H1 (cell line): ENCODE measurements around the gene DYNC1I1. TPM values are rescaled to one million over a fixed set of nuclear protein-coding genes. Genes with fewer than 3 reads are reported as not detected.

Source experiments
- CTCF ChIA-PET: fragments of 300-600 bp; sonication (Branson Sonifier 250); formaldehyde crosslinking; loops from one replicate; lab custom pipeline; 2021; ENCODE audit not compliant: partially characterized antibody; lab: Charles Lee
- POLR2A ChIA-PET: fragments of 300-600 bp; sonication (Branson Sonifier 250); formaldehyde crosslinking; loops from one replicate; lab custom pipeline; 2021; ENCODE audit warnings: inconsistent platforms; ENCODE audit not compliant: partially characterized antibody; lab: Charles Lee
- DNase-seq, 2 experiments: peaks; one replicate each; pipeline versions ENCODE4 v3.0.0 to v3.0.0-alpha.2; 2010 to 2022; ENCODE audit warnings: low spot score in 2 of 2, low read depth in 1 of 2, mixed read lengths in 1 of 2
- FAIRE-seq: peaks from 2 replicates; lab custom pipeline; 2011; peaks lifted over from hg19 to GRCh38; lab: Jason Lieb, UNC
- H2AFZ ChIP-seq: 2 replicates; pipeline ENCODE4 v1.8.1; 2012; ENCODE audit warnings: low read length, inconsistent platforms
- H2AK5ac ChIP-seq: 2 replicates; pipeline ENCODE4 v1.6.1; 2013; ENCODE audit warnings: low read depth, low read length
- H2BK120ac ChIP-seq: replicated peaks from 2 replicates; pipeline ENCODE3; 2013; ENCODE audit warnings: low read depth, low read length, inconsistent platforms
- H2BK12ac ChIP-seq: 2 replicates; pipeline ENCODE4 v1.6.1; 2013; ENCODE audit warnings: low read depth, low read length
- H2BK15ac ChIP-seq: 2 replicates; pipeline ENCODE4 v1.6.1; 2013; ENCODE audit warnings: low read length
- H2BK20ac ChIP-seq: 2 replicates; pipeline ENCODE4 v1.6.1; 2013; ENCODE audit warnings: low read length
- H2BK5ac ChIP-seq: 2 replicates; pipeline ENCODE4 v1.6.1; 2013; ENCODE audit warnings: low read depth, low read length
- H3K14ac ChIP-seq: 2 replicates; pipeline ENCODE4 v1.6.1; 2013; ENCODE audit warnings: inconsistent platforms; ENCODE audit not compliant: insufficient read length
- H3K18ac ChIP-seq: 2 replicates; pipeline ENCODE4 v1.6.1; 2013; ENCODE audit warnings: low read length; ENCODE audit errors: extremely low read depth
- H3K23ac ChIP-seq: 2 replicates; pipeline ENCODE4 v1.6.1; 2013; ENCODE audit warnings: inconsistent platforms; ENCODE audit not compliant: insufficient read length
- H3K23me2 ChIP-seq: 2 replicates; pipeline ENCODE4 v1.6.1; 2013; ENCODE audit warnings: low read depth, low read length
- H3K27ac ChIP-seq: 2 replicates; pipeline ENCODE4 v1.6.1; 2011; ENCODE audit warnings: low read depth, low read length, inconsistent platforms
- H3K27me3 ChIP-seq, 4 experiments: replicated peaks in 1 of 4; 1 replicate in 1 of 4; 2 replicates in 3 of 4; pipeline versions ENCODE4 v1.6.1 to v1.8.1; 2011 to 2013; ENCODE audit warnings: low read length in 3 of 4, mild to moderate bottlenecking in 3 of 4, inconsistent platforms in 2 of 4, mixed read lengths in 2 of 4, moderate library complexity in 1 of 4; ENCODE audit not compliant: control insufficient read depth in 3 of 4, insufficient read depth in 3 of 4; ENCODE audit errors: extremely low read depth in 1 of 4
- H3K36me3 ChIP-seq, 4 experiments: 2 replicates each; pipeline versions ENCODE4 v1.6.1 to v1.8.1; 2011 to 2013; ENCODE audit warnings: mild to moderate bottlenecking in 4 of 4, low read length in 3 of 4, moderate library complexity in 2 of 4, control low read depth in 1 of 4, inconsistent platforms in 1 of 4; ENCODE audit not compliant: insufficient read depth in 4 of 4, control insufficient read depth in 2 of 4
- H3K4ac ChIP-seq: replicated peaks from 2 replicates; pipeline ENCODE3; 2013; ENCODE audit warnings: low read length, low read depth, mixed read lengths, inconsistent platforms; ENCODE audit not compliant: insufficient read length
- H3K4me1 ChIP-seq, 4 experiments: replicated peaks in 1 of 4; 1 replicate in 1 of 4; 2 replicates in 3 of 4; pipeline versions ENCODE4 v1.6.1 to v1.8.1; 2011 to 2013; ENCODE audit warnings: low read length in 3 of 4, inconsistent platforms in 2 of 4, mixed read lengths in 1 of 4; ENCODE audit not compliant: insufficient read depth in 4 of 4, control insufficient read depth in 3 of 4
- H3K4me2 ChIP-seq, 2 experiments: 2 replicates each; pipeline versions ENCODE4 v1.6.1 to v1.8.1; 2011 to 2013; ENCODE audit warnings: low read depth in 2 of 2, low read length in 2 of 2, control low read depth in 1 of 2, inconsistent platforms in 1 of 2, mild to moderate bottlenecking in 1 of 2; ENCODE audit not compliant: insufficient read depth in 1 of 2
- H3K4me3 ChIP-seq, 4 experiments: fragments of 200-600, 300-600 bp in 1 of 4; sonication (generic), shearing (Covaris generic), sonication (Bioruptor Twin) in 1 of 4; 2 replicates each; pipeline versions ENCODE4 v1.5.1 to v1.8.1; 2011 to 2016; ENCODE audit warnings: low read length in 4 of 4, low read depth in 3 of 4, control low read depth in 2 of 4, inconsistent platforms in 2 of 4, mild to moderate bottlenecking in 2 of 4, mixed read lengths in 1 of 4, moderate library complexity in 1 of 4; ENCODE audit not compliant: insufficient read depth in 2 of 4; ENCODE audit errors: extremely low read depth in 1 of 4
- H3K56ac ChIP-seq: replicated peaks from 2 replicates; pipeline ENCODE3; 2013; ENCODE audit warnings: low read depth, mild to moderate bottlenecking, mixed read lengths, low read length, inconsistent platforms; ENCODE audit not compliant: insufficient read length
- H3K79me1 ChIP-seq: 2 replicates; pipeline ENCODE4 v1.6.1; 2013; ENCODE audit warnings: low read depth, low read length, control low read depth
- H3K79me2 ChIP-seq, 2 experiments: 2 replicates each; pipeline versions ENCODE4 v1.6.1 to v1.8.1; 2012 to 2013; ENCODE audit warnings: low read length in 2 of 2, mild to moderate bottlenecking in 2 of 2, inconsistent platforms in 1 of 2; ENCODE audit not compliant: insufficient read depth in 2 of 2, control insufficient read depth in 1 of 2
- H3K9ac ChIP-seq, 4 experiments: replicated peaks in 1 of 4; 1 replicate in 1 of 4; 2 replicates in 3 of 4; pipeline versions ENCODE4 v1.6.1 to v1.8.1; 2011 to 2013; ENCODE audit warnings: low read depth in 3 of 4, low read length in 3 of 4, control low read depth in 2 of 4, mild to moderate bottlenecking in 2 of 4, moderate library complexity in 2 of 4, inconsistent platforms in 1 of 4; ENCODE audit errors: extremely low read depth in 1 of 4
- H3K9me3 ChIP-seq, 2 experiments: 2 replicates each; pipeline versions ENCODE4 v1.6.1 to v1.8.1; 2012 to 2013; ENCODE audit warnings: mild to moderate bottlenecking in 2 of 2, moderate library complexity in 2 of 2, control low read depth in 1 of 2, inconsistent platforms in 1 of 2, low read depth in 1 of 2, low read length in 1 of 2, mixed read lengths in 1 of 2; ENCODE audit not compliant: insufficient read depth in 2 of 2
- H4K20me1 ChIP-seq, 2 experiments: replicated peaks in 1 of 2; 2 replicates each; pipeline versions ENCODE3 to v1.8.1; 2011 to 2013; ENCODE audit warnings: inconsistent platforms in 2 of 2, low read length in 2 of 2, mild to moderate bottlenecking in 1 of 2; ENCODE audit not compliant: insufficient read depth in 2 of 2, control insufficient read depth in 1 of 2
- H4K5ac ChIP-seq: 2 replicates; pipeline ENCODE4 v1.6.1; 2013; ENCODE audit warnings: low read length, low read depth, mixed read lengths, inconsistent platforms; ENCODE audit not compliant: insufficient read length
- H4K8ac ChIP-seq: 2 replicates; pipeline ENCODE4 v1.8.0; 2013; ENCODE audit warnings: mild to moderate bottlenecking, moderate library complexity, low read length, inconsistent platforms; ENCODE audit not compliant: insufficient read depth; ENCODE audit errors: extremely low read depth
- H4K91ac ChIP-seq: replicated peaks from 2 replicates; pipeline ENCODE3; 2013; ENCODE audit warnings: low read length, mixed read lengths, inconsistent platforms; ENCODE audit not compliant: insufficient read length
- BACH1 ChIP-seq: IDR thresholded peaks from 2 replicates; pipeline ENCODE4 v1.6.1; 2012; ENCODE audit warnings: low read length, improper control_type of control experiment
- CEBPB ChIP-seq: IDR thresholded peaks from 2 replicates; pipeline ENCODE4 v1.6.1; 2012; ENCODE audit warnings: low read depth, low read length
- HDAC2 ChIP-seq, 2 experiments: fragments of 300-600 bp in 1 of 2; sonication (generic) in 1 of 2; IDR thresholded peaks; 2 replicates each; pipeline ENCODE4 v1.6.1; 2011 to 2012; ENCODE audit warnings: low read depth in 2 of 2, low read length in 2 of 2, mild to moderate bottlenecking in 2 of 2, moderate library complexity in 2 of 2, borderline replicate concordance in 1 of 2, inconsistent platforms in 1 of 2
- KDM1A ChIP-seq: fragments of 200-600, 300-600 bp; sonication (generic); IDR thresholded peaks from 2 replicates; pipeline ENCODE4 v1.7.1; 2016; ENCODE audit warnings: mild to moderate bottlenecking, low read length, borderline replicate concordance
- KDM4A ChIP-seq: IDR thresholded peaks from one replicate; pipeline ENCODE4 v1.7.1; 2012; ENCODE audit warnings: low read depth, mild to moderate bottlenecking, moderate library complexity, low read length, inconsistent platforms; ENCODE audit not compliant: severe bottlenecking
- NRF1 ChIP-seq: IDR thresholded peaks from 2 replicates; pipeline ENCODE4 v1.6.1; 2011; ENCODE audit warnings: mild to moderate bottlenecking, low read depth, low read length, improper control_type of control experiment
- POLR2A ChIP-seq, 2 experiments: IDR thresholded peaks; 1 replicate in 1 of 2; 2 replicates in 1 of 2; pipeline ENCODE4 v1.6.1; 2011; ENCODE audit warnings: low read depth in 2 of 2, low read length in 2 of 2, mild to moderate bottlenecking in 2 of 2; ENCODE audit errors: control extremely low read depth in 1 of 2
- RFX5 ChIP-seq: IDR thresholded peaks from 2 replicates; pipeline ENCODE4 v1.6.1; 2011; ENCODE audit warnings: low read depth, low read length, improper control_type of control experiment, borderline replicate concordance
- RXRA ChIP-seq: IDR thresholded peaks from 2 replicates; pipeline ENCODE4 v1.6.1; 2011; ENCODE audit warnings: low read depth, mild to moderate bottlenecking, low read length, moderate library complexity; ENCODE audit not compliant: insufficient read depth
- SAP30 ChIP-seq: fragments of 300-600 bp; sonication (generic); IDR thresholded peaks from 2 replicates; pipeline ENCODE4 v1.7.1; 2012; ENCODE audit warnings: low read length, moderate library complexity, mild to moderate bottlenecking, inconsistent platforms; ENCODE audit not compliant: insufficient read depth, insufficient replicate concordance
- SIX5 ChIP-seq: IDR thresholded peaks from 2 replicates; pipeline ENCODE4 v1.6.1; 2011; ENCODE audit warnings: mild to moderate bottlenecking, low read depth, low read length
- TBP ChIP-seq: IDR thresholded peaks from 2 replicates; pipeline ENCODE4 v1.6.1; 2011; ENCODE audit warnings: low read depth, low read length, improper control_type of control experiment
- WGBS, 2 experiments: shearing (Covaris generic) in 1 of 2; methylation state at CpG; one replicate each; pipeline versions ENCODE4 v1.1.6 to v1.1.7; 2013 to 2015; ENCODE audit warnings: low lambda C conversion rate in 2 of 2, mixed read lengths in 2 of 2, inconsistent platforms in 1 of 2, low coverage in 1 of 2, missing lambda C conversion rate in 1 of 2; ENCODE audit not compliant: insufficient replicate concordance in 2 of 2, insufficient coverage in 1 of 2, insufficient read length in 1 of 2; ENCODE audit errors: extremely low coverage in 1 of 2, missing lambda C conversion rate in 1 of 2; 5-methylcytosine and 5-hydroxymethylcytosine counted together
- polyA plus RNA-seq, 7 experiments: library from polyadenylated mRNA; depleted of rRNA in 3 of 7; stranded (reverse) in 5 of 7; unstranded in 2 of 7; fragments of >200 nt in 5 of 7; fragments of 200-250 nt in 2 of 7; gene quantifications; 1 replicate in 5 of 7; 2 replicates in 1 of 7; 4 replicates in 1 of 7; pipeline versions ENCODE4 v1.2.1 to v1.2.3, GENCODE V29; 2011 to 2013; ENCODE audit warnings: missing spikeins in 2 of 7, mixed read lengths in 2 of 7
- total RNA-seq: library from RNA; stranded (reverse); fragmentation: NEBNext Ultra II Directional; extraction: Animal tissue kit (Norgen Biotek cat#: 25700); gene quantifications from 2 replicates; pipeline ENCODE4 v1.2.1, GENCODE V29; 2021

Gene DYNC1I1
- total and polyA plus RNA-seq, 2 of the 8 experiments (the other 6 are each of a cell fraction or from before 2014, with no cell fraction given) = 0.45 to 0.58 TPM

DNA sequence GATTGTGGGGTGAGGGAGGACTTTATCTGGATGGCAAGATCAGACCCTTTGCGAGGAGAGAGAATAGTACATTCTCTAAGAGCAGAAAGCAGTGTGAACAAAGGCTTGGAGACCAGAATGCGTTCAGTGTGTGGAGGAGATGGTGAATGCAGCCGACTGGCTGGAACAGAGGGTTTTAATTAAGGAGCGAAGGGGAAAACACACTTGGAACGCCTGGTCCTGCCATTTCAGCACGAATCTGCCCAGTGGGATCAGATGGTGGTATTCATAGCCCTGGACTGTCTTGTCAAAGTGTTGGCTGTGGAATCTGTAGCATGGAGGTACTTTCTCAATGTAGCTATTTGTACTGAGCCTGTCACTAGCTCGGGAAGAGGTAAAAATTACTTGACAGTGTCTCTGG is 288.7 kb downstream of the DYNC1I1 start:
- Histone ChIP-seq H2BK120ac (no peak overlapping the region), H3K79me2 (no peaks in the 10 kb centered on the region), H4K20me1 (peaks cover 0 to 2% of the 10 kb centered on the region in 2 experiments), H3K18ac (no peak overlapping the region), H3K23ac (no peak overlapping the region), H3K23me2 (no peaks in the 10 kb centered on the region), H2BK20ac (no peak overlapping the region), H3K27ac (no peak overlapping the region), H3K14ac (no peak overlapping the region), H4K5ac (no peak overlapping the region), H2AFZ (no peak overlapping the region), H3K79me1 (no peaks in the 10 kb centered on the region), H3K4me1 (peaks cover 0 to 5% (median under 1%) of the 10 kb centered on the region in 4 experiments; a peak in 1 of 7 replicates), H3K27me3 (no peaks in the 10 kb centered on the region), H2BK5ac (no peak overlapping the region), H3K9ac (no peak overlapping the region), H3K4me2 (no peak overlapping the region), H3K4me3 (no peak overlapping the region), H4K8ac (no peak overlapping the region), H3K9me3 (no peaks in the 10 kb centered on the region), H2BK12ac (peak overlapping the region; percentile 55; the same call in 1 of the 2 replicates), H3K36me3 (no peaks in the 10 kb centered on the region), H2AK5ac (no peak overlapping the region), H2BK15ac (no peak overlapping the region), H3K4ac (no peak overlapping the region), H4K91ac (no peak overlapping the region), H3K56ac (no peak overlapping the region)
- 86% methylated on average over 7 of the region's 7 CpGs; no CpG with 5 or more reads in 1 of the 2 experiments for WGBS, 2 experiments
- FAIRE-seq (no peak), DNase-seq (no peak)
- ChIA-PET POLR2A (no interaction called here), CTCF (interaction anchor here (0.6 to 1.5 kb wide), 3 partner anchors 66 to 877 kb away, joined by 3 to 6 read pairs (median 3); no protein-coding TSS in a partner anchor)
- TF ChIP-seq RXRA = no peak
- TF ChIP-seq KDM1A = no peak
- no peak for TF ChIP-seq TBP
- no peak for TF ChIP-seq HDAC2 (IDR thresholded peaks at IDR 0.05; ENCODE audit: borderline replicate concordance in 1 of 2, low read depth in 2 of 2, low read length in 2 of 2)
- no peak for TF ChIP-seq NRF1
- TF ChIP-seq SAP30 = no peak
- TF ChIP-seq KDM4A = no peak
- no peak for TF ChIP-seq SIX5
- TF ChIP-seq RFX5 = no peak
- TF ChIP-seq CEBPB = no peak
- no peak for TF ChIP-seq BACH1
- no peak for TF ChIP-seq POLR2A (IDR thresholded peaks at IDR 0.05; ENCODE audit: control extremely low read depth in 1 of 2, low read depth in 2 of 2, low read length in 2 of 2)
